ENCODE data around the gene GTPBP3. TPM values are rescaled to one million over a fixed set of nuclear protein-coding genes. Genes with fewer than 3 reads are reported as not detected.
A peak's percentile ranks its signal among the peaks of the same experiment; 100 is the strongest.

The GTPBP3 gene
- total and polyA plus RNA-seq, 9 of the 15 experiments (the other 6 are each of a cell fraction or from before 2014, with no cell fraction given) = 4.9 to 124 (median 22.6) TPM

DNA sequence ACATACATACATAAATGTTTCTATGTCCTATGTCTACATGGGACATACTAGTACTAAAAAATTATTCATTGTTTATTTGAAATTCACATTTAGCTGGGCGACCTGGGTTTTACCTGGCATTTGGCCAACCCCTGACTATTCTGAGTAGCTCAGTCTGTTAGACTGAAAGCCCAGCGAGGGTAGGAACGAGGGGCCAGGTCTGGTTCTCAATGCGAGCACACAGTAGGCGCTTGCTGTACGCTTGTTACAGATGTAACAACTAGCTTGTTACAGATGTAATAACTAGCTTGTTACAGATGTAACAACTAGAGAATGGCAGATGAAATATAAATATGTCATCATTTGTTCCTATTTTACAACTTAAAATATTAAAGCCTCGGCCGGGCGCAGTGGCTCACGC is 1.8 kb upstream of the GTPBP3 start (continued):
- TF ChIP-seq, protein P1, sequence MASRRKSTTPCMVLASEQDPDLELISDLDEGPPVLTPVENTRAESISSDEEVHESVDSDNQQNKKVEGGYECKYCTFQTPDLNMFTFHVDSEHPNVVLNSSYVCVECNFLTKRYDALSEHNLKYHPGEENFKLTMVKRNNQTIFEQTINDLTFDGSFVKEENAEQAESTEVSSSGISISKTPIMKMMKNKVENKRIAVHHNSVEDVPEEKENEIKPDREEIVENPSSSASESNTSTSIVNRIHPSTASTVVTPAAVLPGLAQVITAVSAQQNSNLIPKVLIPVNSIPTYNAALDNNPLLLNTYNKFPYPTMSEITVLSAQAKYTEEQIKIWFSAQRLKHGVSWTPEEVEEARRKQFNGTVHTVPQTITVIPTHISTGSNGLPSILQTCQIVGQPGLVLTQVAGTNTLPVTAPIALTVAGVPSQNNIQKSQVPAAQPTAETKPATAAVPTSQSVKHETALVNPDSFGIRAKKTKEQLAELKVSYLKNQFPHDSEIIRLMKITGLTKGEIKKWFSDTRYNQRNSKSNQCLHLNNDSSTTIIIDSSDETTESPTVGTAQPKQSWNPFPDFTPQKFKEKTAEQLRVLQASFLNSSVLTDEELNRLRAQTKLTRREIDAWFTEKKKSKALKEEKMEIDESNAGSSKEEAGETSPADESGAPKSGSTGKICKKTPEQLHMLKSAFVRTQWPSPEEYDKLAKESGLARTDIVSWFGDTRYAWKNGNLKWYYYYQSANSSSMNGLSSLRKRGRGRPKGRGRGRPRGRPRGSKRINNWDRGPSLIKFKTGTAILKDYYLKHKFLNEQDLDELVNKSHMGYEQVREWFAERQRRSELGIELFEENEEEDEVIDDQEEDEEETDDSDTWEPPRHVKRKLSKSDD (conservative IDR thresholded peaks at IDR 0.05; ENCODE audit: low read length) = 0 out of 2 replicates have a peak, but pooled peaks have one; percentile 50
- TF ChIP-seq, protein P2, sequence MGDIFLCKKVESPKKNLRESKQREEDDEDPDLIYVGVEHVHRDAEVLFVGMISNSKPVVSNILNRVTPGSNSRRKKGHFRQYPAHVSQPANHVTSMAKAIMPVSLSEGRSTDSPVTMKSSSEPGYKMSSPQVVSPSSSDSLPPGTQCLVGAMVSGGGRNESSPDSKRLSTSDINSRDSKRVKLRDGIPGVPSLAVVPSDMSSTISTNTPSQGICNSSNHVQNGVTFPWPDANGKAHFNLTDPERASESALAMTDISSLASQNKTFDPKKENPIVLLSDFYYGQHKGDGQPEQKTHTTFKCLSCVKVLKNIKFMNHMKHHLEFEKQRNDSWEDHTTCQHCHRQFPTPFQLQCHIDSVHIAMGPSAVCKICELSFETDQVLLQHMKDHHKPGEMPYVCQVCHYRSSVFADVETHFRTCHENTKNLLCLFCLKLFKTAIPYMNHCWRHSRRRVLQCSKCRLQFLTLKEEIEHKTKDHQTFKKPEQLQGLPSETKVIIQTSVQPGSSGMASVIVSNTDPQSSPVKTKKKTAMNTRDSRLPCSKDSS (IDR thresholded peaks at IDR 0.05; ENCODE audit: low read depth, partially characterized antibody) = no peak
- no peak for TF ChIP-seq DDX20 (tag; IDR thresholded peaks at IDR 0.05; ENCODE audit: low read depth)
- TF ChIP-seq, protein P3, sequence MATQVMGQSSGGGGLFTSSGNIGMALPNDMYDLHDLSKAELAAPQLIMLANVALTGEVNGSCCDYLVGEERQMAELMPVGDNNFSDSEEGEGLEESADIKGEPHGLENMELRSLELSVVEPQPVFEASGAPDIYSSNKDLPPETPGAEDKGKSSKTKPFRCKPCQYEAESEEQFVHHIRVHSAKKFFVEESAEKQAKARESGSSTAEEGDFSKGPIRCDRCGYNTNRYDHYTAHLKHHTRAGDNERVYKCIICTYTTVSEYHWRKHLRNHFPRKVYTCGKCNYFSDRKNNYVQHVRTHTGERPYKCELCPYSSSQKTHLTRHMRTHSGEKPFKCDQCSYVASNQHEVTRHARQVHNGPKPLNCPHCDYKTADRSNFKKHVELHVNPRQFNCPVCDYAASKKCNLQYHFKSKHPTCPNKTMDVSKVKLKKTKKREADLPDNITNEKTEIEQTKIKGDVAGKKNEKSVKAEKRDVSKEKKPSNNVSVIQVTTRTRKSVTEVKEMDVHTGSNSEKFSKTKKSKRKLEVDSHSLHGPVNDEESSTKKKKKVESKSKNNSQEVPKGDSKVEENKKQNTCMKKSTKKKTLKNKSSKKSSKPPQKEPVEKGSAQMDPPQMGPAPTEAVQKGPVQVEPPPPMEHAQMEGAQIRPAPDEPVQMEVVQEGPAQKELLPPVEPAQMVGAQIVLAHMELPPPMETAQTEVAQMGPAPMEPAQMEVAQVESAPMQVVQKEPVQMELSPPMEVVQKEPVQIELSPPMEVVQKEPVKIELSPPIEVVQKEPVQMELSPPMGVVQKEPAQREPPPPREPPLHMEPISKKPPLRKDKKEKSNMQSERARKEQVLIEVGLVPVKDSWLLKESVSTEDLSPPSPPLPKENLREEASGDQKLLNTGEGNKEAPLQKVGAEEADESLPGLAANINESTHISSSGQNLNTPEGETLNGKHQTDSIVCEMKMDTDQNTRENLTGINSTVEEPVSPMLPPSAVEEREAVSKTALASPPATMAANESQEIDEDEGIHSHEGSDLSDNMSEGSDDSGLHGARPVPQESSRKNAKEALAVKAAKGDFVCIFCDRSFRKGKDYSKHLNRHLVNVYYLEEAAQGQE (IDR thresholded peaks at IDR 0.05; ENCODE audit: borderline replicate concordance) = no peak
- TF ChIP-seq, protein P3 (CRISPR knock-in tag; IDR thresholded peaks at IDR 0.05; ENCODE audit: low read depth) = no peak
- no peak for TF ChIP-seq PRMT5 (CRISPR knock-in tag; IDR thresholded peaks at IDR 0.05)
- no peak for TF ChIP-seq HNRNPLL (IDR thresholded peaks at IDR 0.05; ENCODE audit: low read depth, low read length, poor library complexity, severe bottlenecking)
- TF ChIP-seq NFIX (CRISPR knock-in tag; IDR thresholded peaks at IDR 0.05; ENCODE audit: low read depth) = 0 out of 2 replicates have a peak, but pooled peaks have one; percentile 13
- no peak for TF ChIP-seq ZNF583 (CRISPR knock-in tag; IDR thresholded peaks at IDR 0.05)
- TF ChIP-seq ZC3H4 (CRISPR knock-in tag; IDR thresholded peaks at IDR 0.05; ENCODE audit: borderline replicate concordance) = no peak
- no peak for TF ChIP-seq IFI16 (CRISPR knock-in tag; IDR thresholded peaks at IDR 0.05)
- TF ChIP-seq, protein P4, sequence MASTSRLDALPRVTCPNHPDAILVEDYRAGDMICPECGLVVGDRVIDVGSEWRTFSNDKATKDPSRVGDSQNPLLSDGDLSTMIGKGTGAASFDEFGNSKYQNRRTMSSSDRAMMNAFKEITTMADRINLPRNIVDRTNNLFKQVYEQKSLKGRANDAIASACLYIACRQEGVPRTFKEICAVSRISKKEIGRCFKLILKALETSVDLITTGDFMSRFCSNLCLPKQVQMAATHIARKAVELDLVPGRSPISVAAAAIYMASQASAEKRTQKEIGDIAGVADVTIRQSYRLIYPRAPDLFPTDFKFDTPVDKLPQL (IDR thresholded peaks at IDR 0.05; ENCODE audit: extremely low read depth, insufficient read length) = no peak
- TF ChIP-seq, protein P5, sequence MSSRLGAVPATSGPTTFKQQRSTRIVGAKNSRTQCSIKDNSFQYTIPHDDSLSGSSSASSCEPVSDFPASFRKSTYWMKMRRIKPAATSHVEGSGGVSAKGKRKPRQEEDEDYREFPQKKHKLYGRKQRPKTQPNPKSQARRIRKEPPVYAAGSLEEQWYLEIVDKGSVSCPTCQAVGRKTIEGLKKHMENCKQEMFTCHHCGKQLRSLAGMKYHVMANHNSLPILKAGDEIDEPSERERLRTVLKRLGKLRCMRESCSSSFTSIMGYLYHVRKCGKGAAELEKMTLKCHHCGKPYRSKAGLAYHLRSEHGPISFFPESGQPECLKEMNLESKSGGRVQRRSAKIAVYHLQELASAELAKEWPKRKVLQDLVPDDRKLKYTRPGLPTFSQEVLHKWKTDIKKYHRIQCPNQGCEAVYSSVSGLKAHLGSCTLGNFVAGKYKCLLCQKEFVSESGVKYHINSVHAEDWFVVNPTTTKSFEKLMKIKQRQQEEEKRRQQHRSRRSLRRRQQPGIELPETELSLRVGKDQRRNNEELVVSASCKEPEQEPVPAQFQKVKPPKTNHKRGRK (tag; IDR thresholded peaks at IDR 0.05) = no peak
